AG04450 (cell line): ENCODE data around the gene HEMK1. TPM values are rescaled to one million over a fixed set of nuclear protein-coding genes. Genes with fewer than 3 reads are reported as not detected.
A peak's percentile ranks its signal among the peaks of the same experiment; 100 is the strongest.

Source experiments
- CTCF ChIA-PET: fragments of 300-600, 350-600 bp; formaldehyde crosslinking; extraction: SDS; loops from one replicate; lab custom pipeline; 2022; ENCODE audit warnings: antibody characterized with exemption, inconsistent platforms; lab: Charles Lee
- POLR2A ChIA-PET: fragments of 350-600 bp; formaldehyde crosslinking; extraction: SDS; loops from one replicate; lab custom pipeline; 2021; ENCODE audit warnings: antibody characterized with exemption, inconsistent platforms; lab: Yijun Ruan, JAX
- DNase-seq: peaks from one replicate; pipeline ENCODE4 v3.0.0-alpha.2; 2011; ENCODE audit warnings: low read depth, low spot score
- H3K27ac ChIP-seq: one replicate; pipeline ENCODE4 v1.5.1; 2012; ENCODE audit warnings: low read depth, low read length, control low read depth
- H3K27me3 ChIP-seq: one replicate; pipeline ENCODE4 v1.6.0; 2012; ENCODE audit warnings: low read length; ENCODE audit not compliant: control insufficient read depth, insufficient read depth
- H3K4me3 ChIP-seq: 2 replicates; pipeline ENCODE4 v1.5.1; 2011; ENCODE audit warnings: mild to moderate bottlenecking, low read depth, low read length, control low read depth
- H3K9me3 ChIP-seq: 2 replicates; pipeline ENCODE4 v1.5.1; 2012; ENCODE audit warnings: low read length; ENCODE audit not compliant: control insufficient read depth, insufficient read depth
- polyA plus RNA-seq: library from polyadenylated mRNA; depleted of rRNA; stranded (reverse); fragments of >200 nt; gene quantifications from 2 replicates; pipeline ENCODE4 v1.2.3, GENCODE V29; 2011
- TF ChIP-seq, protein P1 (sequence below): IDR thresholded peaks from 2 replicates; pipeline ENCODE4 v1.5.1; 2011; ENCODE audit warnings: low read depth, low read length, control low read depth, inconsistent platforms

Gene HEMK1
- polyA plus RNA-seq, 1 experiment, result 12.1 TPM

DNA sequence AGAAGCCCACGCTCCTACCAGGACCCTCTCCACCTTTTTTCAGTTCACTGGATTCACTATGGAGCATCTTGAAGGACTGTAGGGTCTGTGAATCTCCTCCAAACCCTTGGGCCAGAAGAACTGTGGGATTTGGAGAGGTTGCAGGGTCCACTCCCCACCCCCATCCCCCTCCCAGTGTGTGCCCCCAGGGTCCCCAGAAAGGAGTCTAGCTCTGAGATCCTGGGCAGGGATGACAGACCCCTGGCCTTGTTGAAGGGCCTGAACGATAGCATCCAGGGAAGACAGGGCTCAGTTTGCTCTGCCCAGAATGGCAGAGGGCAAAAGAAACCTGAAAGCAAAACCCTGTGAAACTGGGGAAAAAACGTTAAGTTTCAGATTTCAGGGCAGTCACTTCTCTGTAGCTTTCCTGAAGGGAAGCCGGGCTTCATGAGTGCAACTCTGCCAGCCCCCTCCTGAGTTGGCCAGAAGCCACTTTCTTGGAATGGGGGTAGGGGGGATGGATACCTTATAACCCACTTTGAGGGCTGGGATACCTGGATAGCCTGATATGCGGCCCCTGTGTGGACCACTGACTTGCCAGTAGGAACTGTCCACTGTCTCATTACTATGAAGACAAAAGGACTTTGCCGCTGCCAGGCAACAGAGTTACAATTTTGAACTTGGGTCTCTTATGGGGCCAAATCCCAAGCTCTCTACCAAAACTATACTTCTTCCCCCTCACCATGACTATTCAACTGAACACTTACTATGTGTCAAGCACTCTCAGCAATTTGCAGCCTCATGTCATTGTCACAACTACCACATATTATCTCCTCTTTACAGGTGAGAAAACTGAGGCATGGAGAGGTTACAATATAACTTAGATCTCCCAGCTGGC lies 43.9 kb downstream of the HEMK1 start:
- ChIA-PET CTCF (interaction anchor here (0.6 to 12.3 kb wide), 19 partner anchors 9 to 776 kb away, joined by 3 to 436 read pairs (median 5); partner anchors contain the start of genes C3orf18, CYB561D2, HEMK1 and NPRL2), POLR2A (no interaction called here)
- TF ChIP-seq, protein P1, sequence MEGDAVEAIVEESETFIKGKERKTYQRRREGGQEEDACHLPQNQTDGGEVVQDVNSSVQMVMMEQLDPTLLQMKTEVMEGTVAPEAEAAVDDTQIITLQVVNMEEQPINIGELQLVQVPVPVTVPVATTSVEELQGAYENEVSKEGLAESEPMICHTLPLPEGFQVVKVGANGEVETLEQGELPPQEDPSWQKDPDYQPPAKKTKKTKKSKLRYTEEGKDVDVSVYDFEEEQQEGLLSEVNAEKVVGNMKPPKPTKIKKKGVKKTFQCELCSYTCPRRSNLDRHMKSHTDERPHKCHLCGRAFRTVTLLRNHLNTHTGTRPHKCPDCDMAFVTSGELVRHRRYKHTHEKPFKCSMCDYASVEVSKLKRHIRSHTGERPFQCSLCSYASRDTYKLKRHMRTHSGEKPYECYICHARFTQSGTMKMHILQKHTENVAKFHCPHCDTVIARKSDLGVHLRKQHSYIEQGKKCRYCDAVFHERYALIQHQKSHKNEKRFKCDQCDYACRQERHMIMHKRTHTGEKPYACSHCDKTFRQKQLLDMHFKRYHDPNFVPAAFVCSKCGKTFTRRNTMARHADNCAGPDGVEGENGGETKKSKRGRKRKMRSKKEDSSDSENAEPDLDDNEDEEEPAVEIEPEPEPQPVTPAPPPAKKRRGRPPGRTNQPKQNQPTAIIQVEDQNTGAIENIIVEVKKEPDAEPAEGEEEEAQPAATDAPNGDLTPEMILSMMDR, result no peak
- H3K4me3 ChIP-seq, result no peak overlapping the region; the same call in 1 of the 2 replicates
- no peak for DNase-seq
- H3K9me3 ChIP-seq, result peaks cover 4% of the 10 kb centered on the region; the same call in 1 of the 2 replicates
- no peaks in the 10 kb centered on the region for H3K27me3 ChIP-seq
- H3K27ac ChIP-seq, result no peak overlapping the region

DNA sequence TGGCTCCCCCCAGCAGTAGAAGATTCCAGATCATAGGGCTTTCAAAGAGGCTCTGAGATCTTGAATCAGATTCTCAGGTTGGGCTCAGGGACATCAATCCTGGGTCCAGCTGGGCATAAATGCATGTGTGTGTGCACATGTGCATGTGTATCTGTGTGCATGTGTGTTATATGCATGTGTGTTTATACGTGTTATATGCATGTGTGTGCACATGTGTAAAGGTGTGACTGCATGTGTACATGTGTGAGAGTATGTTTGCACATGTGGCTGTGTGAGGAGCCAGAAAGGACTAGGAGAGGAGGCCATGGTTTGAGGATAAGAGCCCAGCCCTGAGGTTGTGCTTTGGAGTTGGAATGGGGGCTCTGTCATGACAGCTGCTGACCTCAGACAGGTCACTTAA lies 45.9 kb downstream of the HEMK1 start:
- ChIA-PET POLR2A (interaction anchor here (1.2 kb wide), 1 partner anchor 46 kb away, joined by 9 read pairs; the partner anchor contains the start of gene HEMK1), CTCF (interaction anchor here (0.5 to 12.3 kb wide), 39 partner anchors 10 to 1067 kb away, joined by 3 to 436 read pairs (median 6); partner anchors contain the start of genes C3orf18, CACNA2D2, HEMK1 and MANF)
- peaks cover 4% of the 10 kb centered on the region; the same call in 1 of the 2 replicates for H3K9me3 ChIP-seq
- H3K27ac ChIP-seq, result no peak overlapping the region
- no peak for DNase-seq
- H3K27me3 ChIP-seq, result no peaks in the 10 kb centered on the region
- TF ChIP-seq, protein P1, result no peak
- H3K4me3 ChIP-seq, result no peak overlapping the region

DNA sequence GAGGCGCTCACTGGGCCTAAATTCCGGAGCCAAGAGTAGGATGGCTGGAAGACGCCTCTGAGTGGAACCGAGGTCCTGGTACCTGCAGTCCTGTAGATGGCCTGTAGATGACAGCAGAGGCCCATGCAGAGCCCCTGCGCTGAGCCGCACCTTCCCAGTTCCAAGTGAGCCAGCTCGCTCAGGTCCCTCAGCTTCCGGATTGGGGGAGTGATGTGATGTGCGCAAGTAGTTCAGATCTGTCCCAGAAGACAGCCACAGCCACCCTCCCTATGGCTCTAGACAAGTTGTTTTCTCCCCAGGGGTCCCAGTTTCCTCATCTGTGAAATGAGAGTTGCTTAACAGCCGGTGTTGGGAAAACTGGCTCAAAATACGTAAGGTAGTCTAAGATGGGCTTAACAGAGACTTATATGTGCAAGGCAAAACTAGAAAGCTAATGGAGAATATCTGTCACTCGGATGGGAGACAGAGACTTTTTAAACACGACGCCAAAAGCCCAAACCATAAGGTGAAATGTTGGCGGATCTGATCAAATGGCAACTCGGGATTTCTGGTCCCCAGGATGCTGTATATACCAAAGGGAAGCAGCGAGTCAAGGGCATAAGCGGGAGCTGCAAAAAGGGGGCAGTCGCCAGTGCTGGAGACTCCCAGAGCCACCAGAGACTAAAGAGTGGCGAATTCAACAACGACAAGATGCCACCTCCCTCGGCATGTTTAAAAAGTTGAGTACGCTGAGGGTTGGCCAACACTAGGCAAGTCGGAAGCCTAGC lies 46.9 kb downstream of the HEMK1 start:
- no peaks in the 10 kb centered on the region for H3K27me3 ChIP-seq
- DNase-seq, result peak; percentile 66
- peaks cover 4% of the 10 kb centered on the region; the same call in 1 of the 2 replicates for H3K9me3 ChIP-seq
- H3K4me3 ChIP-seq, result peak overlapping the region; percentile 72
- TF ChIP-seq, protein P1, result peak; percentile 100
- ChIA-PET CTCF (interaction anchor here (0.6 to 12.3 kb wide), 40 partner anchors 11 to 1066 kb away, joined by 3 to 436 read pairs (median 6); partner anchors contain the start of genes C3orf18, HEMK1, MANF and RBM15B), POLR2A (interaction anchor here (0.6 to 1.2 kb wide), 6 partner anchors 20 to 769 kb away, joined by 3 to 9 read pairs (median 3); partner anchors contain the start of genes HEMK1 and MANF)
- no peak overlapping the region for H3K27ac ChIP-seq

DNA sequence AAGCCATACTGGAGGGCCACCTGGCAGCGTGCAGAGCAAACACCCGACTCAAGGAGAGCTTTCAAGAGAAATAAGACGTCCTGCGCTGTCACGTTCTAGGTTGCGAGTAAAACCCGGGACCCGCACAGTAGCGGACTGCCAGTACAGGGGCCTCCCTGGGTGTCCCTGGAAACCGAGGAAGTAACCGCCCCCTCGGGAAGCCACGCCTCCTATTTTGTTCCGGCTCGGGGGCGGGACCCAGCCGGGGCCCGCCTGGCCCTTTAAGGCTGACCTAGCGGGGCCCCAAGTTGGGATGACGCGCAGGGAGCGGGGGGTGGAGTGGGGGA lies 47.4 kb downstream of the HEMK1 start:
- DNase-seq, result peak; percentile 60
- Histone ChIP-seq H3K9me3 (peaks cover 4% of the 10 kb centered on the region; the same call in 1 of the 2 replicates), H3K4me3 (peak overlapping the region; percentile 72), H3K27ac (no peak overlapping the region), H3K27me3 (no peaks in the 10 kb centered on the region)
- POLR2A ChIA-PET, result interaction anchor here (0.6 to 1.9 kb wide), 5 partner anchors 19 to 768 kb away, joined by 3 to 4 read pairs (median 3); partner anchors contain the start of genes HEMK1 and MANF
- CTCF ChIA-PET, result interaction anchor here (0.6 to 12.3 kb wide), 28 partner anchors 11 to 1065 kb away, joined by 3 to 436 read pairs (median 8); partner anchors contain the start of genes C3orf18, HEMK1 and MANF
- TF ChIP-seq, protein P1, result no peak
